Stimulated activated CD4-positive, alpha-beta T cell treated with anti-CD3 and anti-CD28 coated beads, TNF-alpha, amount 100 ng/mL, for 48 hours (primary cell): ENCODE measurements around the gene ACAD10.
"Not testable (repeated sequence)": the region's sequence is repeated elsewhere in the genome, so short reads cannot be mapped to it uniquely, and the experiment has no call there.

Source experiments
- DNase-seq, 3 donors: peaks; one replicate each; pipeline ENCODE4 v3.0.0-alpha.2; 2020; ENCODE audit warnings: low read depth in 3 of 3

ACAD10 gene

DNA sequence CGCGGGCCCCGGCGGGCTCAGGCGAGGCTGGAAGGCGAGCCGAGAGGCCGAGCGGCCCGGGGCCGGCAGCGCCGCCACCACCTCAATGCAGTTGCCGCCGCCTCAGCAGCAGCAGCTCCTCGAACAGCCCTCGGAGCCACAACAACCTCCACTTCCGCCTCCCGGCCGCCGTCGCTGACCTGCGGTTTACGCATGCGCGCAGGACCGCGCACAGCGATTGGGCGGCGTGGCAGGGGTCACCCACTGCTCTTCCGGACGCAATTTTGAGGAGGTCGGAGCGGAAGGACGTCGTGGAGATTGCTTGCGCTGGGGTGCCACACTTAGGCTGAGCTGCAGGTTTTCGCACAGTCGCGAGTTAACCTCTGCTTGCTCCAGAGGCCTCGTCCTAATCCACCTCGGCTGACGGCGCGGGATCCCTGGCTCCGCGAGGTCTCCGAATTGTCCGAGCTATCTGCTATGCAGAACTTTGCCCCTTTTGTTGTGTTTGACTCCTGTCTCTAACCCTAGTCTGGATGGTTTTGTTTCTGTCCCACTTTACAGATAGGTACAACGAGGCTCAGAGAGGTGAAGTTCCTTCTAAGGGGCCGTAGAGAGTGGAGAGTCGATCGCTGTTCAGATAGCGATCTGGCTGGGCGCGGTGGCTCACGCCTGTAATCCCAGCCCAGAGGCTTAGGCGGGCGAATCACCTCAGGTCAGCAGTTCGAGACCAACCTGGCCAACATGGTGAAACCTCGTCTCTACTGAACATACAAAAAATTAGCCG, at the start of gene ACAD10, which contains the start of gene BRAP:
TSS of gene ACAD10 (plus strand) at position 243 of the 763 bp plus-strand sequence. CDS start 6,657 bp downstream, outside the sequence.
TSS of gene BRAP (minus strand) at position 146 of the 763 bp plus-strand sequence. CDS start 164 bp downstream, outside the sequence.
- DNase-seq, result peak; percentile 84 to 89 (median 87)

- DNase-seq, result no peak
Observed at GRCh38 chr12:111636209-111636945, 49.5 kb upstream of the ACAD10 start.

GRCh38 chr12:111638556-111638955, 47.3 kb upstream of the ACAD10 start:
- no peak for DNase-seq

- DNase-seq, result no peak
Observed at GRCh38 chr12:111640506-111640905, 45.3 kb upstream of the ACAD10 start.

GRCh38 chr12:111642681-111643426, 43.0 kb upstream of the ACAD10 start:
- no peak for DNase-seq

- no peak for DNase-seq
Observed at GRCh38 chr12:111643427-111643826, 42.4 kb upstream of the ACAD10 start.

- no peak for DNase-seq
Observed at GRCh38 chr12:111645433-111645832, 40.4 kb upstream of the ACAD10 start.

DNA sequence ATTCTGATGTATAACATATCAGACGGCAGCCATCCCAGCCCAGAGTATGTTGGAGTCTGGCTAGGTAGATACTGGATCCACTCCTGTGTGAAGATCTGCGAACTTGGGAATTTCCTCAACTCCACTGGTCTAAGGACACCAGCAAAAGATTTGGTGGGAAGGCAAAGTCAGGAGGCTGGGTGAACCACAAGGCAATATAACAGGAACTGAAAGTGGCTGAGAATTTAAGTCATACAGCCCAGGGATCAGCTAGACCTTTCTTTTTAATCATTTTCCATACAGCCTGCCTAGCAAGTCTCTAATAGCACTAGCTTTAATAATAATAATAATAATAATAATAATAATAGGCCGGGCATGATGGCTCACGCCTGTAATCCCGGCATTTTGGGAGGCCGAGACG, 34.9 kb upstream of the ACAD10 start:
- no peak for DNase-seq

- not testable (repeated sequence) for DNase-seq
Observed at GRCh38 chr12:111652530-111652929, 33.3 kb upstream of the ACAD10 start.

- DNase-seq, result no peak
Observed at GRCh38 chr12:111653596-111653995, 32.3 kb upstream of the ACAD10 start.

GRCh38 chr12:111655356-111655755, 30.5 kb upstream of the ACAD10 start:
- no peak for DNase-seq

DNA sequence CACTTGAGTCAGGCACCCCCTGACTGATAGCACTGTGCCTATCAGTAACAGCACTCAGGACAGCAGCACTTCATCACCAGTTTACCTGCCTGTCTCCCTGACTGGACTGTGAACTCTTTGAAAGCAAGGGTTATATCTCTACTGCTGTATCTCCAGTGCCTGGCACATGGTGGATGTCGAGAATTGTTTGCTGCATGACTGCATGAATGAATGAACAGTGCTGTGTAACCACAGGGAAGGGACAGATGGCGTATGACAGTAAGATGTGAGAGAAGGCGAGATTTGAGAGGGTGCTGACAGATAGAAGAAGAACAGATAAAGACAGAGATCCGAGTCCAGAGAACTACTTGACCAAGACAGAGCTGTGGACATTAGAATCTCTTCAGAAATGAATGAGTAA, 29.8 kb upstream of the ACAD10 start:
- DNase-seq, result no peak

DNA sequence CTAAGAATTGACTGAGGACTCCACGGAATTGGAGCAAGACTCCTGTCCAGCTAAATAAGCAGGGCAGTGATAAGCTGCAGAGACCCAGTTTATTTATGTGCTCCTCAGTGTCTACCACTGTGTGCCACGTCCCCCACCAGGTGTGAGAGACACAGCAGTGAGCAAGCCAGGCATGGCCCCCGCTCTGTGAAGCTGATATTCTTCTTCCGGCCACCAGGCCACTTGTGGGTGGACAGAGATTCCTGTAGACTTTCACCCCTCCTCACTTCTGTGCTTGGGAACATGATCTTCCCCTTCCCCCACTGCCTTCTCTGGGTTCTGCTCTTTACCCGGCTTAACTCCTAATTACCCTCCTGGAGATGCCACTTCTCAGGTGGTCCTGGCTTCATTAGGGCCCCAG, 21.4 kb upstream of the ACAD10 start:
- DNase-seq, result no peak

DNA sequence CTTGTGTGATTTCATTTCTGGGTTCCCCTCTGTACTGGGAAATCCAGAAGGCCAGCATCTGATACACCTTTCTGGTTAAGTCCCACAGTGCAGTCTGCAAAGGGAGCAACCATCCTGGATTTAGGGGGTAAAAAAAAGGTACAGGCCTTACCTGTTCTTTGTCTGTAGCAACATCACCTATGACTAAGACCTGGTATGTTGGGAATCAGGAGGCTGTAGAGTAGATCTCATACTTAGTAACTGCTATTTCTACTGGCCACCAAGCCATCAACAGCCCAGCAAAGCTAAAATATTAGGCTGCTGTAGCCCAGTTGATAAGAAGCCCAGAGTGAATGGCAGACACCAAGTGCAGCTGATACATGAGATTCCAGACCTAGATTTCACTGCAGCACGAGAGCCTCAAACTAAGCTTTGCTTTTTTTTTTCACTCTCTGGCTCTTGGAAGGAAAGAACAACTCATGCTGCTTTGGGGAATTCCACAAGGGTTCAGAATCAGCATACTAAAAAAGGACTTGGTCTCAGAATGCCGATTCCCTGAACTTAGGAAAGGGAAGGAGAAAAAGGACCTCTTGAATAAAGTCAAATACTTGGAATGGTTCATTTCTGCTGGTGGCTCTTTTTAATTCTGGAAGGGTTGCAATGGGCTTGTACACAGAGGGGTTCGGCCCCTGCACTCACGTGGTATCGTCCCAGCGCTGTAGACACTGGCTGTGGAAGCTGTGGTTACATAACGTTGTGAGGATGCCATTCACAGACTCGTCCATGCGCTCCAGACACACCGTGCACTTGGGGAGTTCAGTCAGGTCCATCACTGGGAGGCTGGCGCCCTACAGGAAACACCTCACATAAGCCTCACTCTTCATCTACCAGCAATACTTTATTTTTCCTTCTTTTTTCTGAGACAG, 20.6 kb upstream of the ACAD10 start:
- no peak for DNase-seq

GRCh38 chr12:111672822-111673381, 13.0 kb upstream of the ACAD10 start:
- no peak for DNase-seq

DNA sequence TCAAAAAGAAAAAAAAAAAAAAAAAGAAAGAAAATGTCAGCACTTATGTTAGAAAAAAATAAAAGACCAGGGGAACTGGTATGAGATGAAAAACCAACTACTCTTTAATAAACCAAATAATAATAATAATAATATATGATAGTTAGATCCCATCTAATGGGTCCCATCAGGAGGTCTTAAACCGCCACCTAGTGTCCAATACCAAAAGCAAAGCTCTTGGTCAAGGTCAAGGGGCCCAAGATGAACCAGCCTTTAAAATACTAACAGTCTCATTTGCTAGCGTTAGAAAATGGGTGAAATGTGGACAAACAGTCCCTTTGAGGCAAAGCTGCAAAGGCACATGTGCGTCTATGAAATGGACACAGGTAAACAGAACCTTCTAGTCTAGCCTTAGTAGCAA, 12.3 kb upstream of the ACAD10 start:
- DNase-seq, result no peak

DNA sequence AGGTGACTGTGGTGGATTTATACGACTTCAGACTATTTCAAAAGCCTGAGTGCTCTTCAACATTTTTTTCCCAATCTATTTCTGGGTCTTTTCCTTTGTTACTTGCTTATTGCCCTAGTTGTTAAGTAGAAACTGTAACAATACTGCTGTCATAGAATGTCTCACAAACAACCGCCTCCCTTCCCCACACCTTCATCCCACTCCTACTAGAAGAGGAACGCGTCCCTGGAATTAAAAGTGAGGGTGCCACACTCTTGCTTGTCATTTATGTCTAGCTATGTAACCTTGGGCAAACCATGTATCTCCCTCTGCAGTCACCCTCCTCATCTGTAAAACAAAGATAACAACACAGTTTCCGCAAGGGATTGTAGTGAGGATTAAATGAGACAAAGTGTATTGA, 8.7 kb upstream of the ACAD10 start:
- no peak for DNase-seq

DNA sequence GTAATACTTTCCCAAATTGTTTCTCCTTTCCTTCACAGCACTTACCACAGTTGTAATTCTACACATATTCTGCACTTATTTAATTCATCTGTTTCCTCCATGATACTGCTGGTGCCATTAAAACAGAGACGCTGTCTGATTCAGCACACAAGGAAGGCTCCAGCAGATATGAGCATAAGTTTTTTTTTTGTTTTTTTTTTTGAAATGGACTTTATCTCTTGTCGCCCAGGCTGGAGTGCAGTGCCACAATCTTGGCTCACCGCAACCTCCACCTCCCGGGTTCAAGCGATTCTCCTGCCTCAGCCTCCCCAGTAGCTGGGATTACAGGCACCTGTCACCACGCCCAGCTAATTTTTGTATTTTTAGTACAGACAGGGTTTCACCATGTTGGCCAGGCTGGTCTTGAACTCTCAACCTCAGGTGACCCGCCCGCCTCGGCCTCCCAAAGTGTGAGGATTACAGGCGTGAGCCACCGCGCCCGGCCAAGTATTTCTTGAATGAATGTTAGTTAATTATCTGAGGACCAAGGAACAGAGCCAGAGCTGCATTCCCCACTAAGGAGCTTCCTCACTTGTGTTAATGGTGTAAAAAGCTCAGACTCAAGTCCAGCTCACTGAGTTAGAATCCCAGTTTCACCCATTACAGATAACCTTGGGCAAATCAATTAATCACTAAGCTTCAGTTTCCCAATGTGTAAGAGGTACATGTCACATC, 1.2 kb upstream of the ACAD10 start:
- DNase-seq, result not testable (repeated sequence)

- peak in 1 of 3 donors; percentile 4 for DNase-seq
Observed at GRCh38 chr12:111685322-111685810, 487 bp upstream of the ACAD10 start.

- DNase-seq, result no peak
Observed at GRCh38 chr12:111686574-111687105, 787 bp downstream of the ACAD10 start.
